ENCODE measurements around the gene FNDC3A.

Gene FNDC3A

GRCh38 chr13:49225223-49226042, 249.7 kb downstream of the FNDC3A start:
- CTCF ChIA-PET, result interaction anchor here (2.5 kb wide), 1 partner anchor 13 kb away, joined by 17 read pairs; no protein-coding TSS in a partner anchor
- TF ChIP-seq, protein P1, sequence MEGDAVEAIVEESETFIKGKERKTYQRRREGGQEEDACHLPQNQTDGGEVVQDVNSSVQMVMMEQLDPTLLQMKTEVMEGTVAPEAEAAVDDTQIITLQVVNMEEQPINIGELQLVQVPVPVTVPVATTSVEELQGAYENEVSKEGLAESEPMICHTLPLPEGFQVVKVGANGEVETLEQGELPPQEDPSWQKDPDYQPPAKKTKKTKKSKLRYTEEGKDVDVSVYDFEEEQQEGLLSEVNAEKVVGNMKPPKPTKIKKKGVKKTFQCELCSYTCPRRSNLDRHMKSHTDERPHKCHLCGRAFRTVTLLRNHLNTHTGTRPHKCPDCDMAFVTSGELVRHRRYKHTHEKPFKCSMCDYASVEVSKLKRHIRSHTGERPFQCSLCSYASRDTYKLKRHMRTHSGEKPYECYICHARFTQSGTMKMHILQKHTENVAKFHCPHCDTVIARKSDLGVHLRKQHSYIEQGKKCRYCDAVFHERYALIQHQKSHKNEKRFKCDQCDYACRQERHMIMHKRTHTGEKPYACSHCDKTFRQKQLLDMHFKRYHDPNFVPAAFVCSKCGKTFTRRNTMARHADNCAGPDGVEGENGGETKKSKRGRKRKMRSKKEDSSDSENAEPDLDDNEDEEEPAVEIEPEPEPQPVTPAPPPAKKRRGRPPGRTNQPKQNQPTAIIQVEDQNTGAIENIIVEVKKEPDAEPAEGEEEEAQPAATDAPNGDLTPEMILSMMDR (IDR thresholded peaks at IDR 0.05; ENCODE audit: control extremely low read depth, extremely low read depth, low read depth, missing control alignments), result no peak
- POLR2A ChIA-PET, result no interaction called here
- no peak for DNase-seq (ENCODE audit: extremely low spot score)

GRCh38 chr13:49226613-49227012, 250.9 kb downstream of the FNDC3A start:
- TF ChIP-seq, protein P1 (IDR thresholded peaks at IDR 0.05; ENCODE audit: control extremely low read depth, extremely low read depth, low read depth, missing control alignments), result no peak
- POLR2A ChIA-PET, result no interaction called here
- CTCF ChIA-PET, result no interaction called here
- no peak for DNase-seq (ENCODE audit: extremely low spot score)

- ChIA-PET CTCF (interaction anchor here (1.7 to 2.1 kb wide), 2 partner anchors 11 to 46 kb away, joined by 4 to 9 read pairs; no protein-coding TSS in a partner anchor), POLR2A (no interaction called here)
- TF ChIP-seq, protein P1 (IDR thresholded peaks at IDR 0.05; ENCODE audit: control extremely low read depth, extremely low read depth, low read depth, missing control alignments), result no peak
- DNase-seq (ENCODE audit: extremely low spot score), result no peak
These were observed 259.0 kb downstream of the FNDC3A start for GRCh38 chr13:49234741-49235140.

- POLR2A ChIA-PET, result no interaction called here
- no peak for DNase-seq (ENCODE audit: extremely low spot score)
- TF ChIP-seq, protein P1 (IDR thresholded peaks at IDR 0.05; ENCODE audit: control extremely low read depth, extremely low read depth, low read depth, missing control alignments), result no peak
- CTCF ChIA-PET, result interaction anchor here (1.7 to 2.1 kb wide), 3 partner anchors 10 to 45 kb away, joined by 4 to 9 read pairs (median 8); partner anchors contain the start of gene CDADC1
These were observed 260.2 kb downstream of the FNDC3A start for GRCh38 chr13:49235856-49236431.

- DNase-seq (ENCODE audit: extremely low spot score), result no peak
- TF ChIP-seq, protein P1 (IDR thresholded peaks at IDR 0.05; ENCODE audit: control extremely low read depth, extremely low read depth, low read depth, missing control alignments), result no peak
- CTCF ChIA-PET, result interaction anchor here (0.9 to 4.2 kb wide), 8 partner anchors 10 to 368 kb away, joined by 3 to 44 read pairs (median 6); no protein-coding TSS in a partner anchor
- POLR2A ChIA-PET, result no interaction called here
These were observed 262.9 kb downstream of the FNDC3A start for GRCh38 chr13:49238621-49239020.

DNA sequence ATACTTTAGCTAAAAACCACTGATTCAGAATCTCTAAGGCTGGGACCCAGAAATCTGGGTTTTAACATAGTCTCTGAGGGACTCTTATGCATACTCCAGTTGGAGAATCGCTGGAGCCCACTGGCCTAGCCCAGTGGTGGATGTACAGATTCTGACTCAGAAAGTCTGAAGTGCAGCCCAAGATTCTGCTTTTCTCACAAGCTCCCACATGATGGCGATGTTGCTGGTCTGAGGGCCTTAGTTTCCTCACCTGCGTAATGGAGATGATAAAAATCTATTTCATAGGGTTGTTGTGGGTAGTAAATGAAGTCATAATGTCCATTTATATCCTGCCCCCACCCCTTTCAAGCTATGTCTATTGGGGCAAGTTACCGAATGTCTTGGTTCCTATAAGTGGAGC, 264.3 kb downstream of the FNDC3A start:
- DNase-seq (ENCODE audit: extremely low spot score), result no peak
- ChIA-PET POLR2A (no interaction called here), CTCF (interaction anchor here (0.6 to 4.2 kb wide), 26 partner anchors 9 to 603 kb away, joined by 3 to 44 read pairs (median 4); partner anchors contain the start of gene KPNA3)
- TF ChIP-seq, protein P1 (IDR thresholded peaks at IDR 0.05; ENCODE audit: control extremely low read depth, extremely low read depth, low read depth, missing control alignments), result peak; percentile 61

All from GM10248 (cell line).